Ectodermal cell (in vitro differentiated cells): ENCODE measurements around the gene SARDH.

Experiments
- H3K27ac ChIP-seq: 2 replicates; pipeline ENCODE4 v1.7.0; 2013; ENCODE audit warnings: mild to moderate bottlenecking, low read depth, low read length; ENCODE audit not compliant: insufficient read depth, poor library complexity, severe bottlenecking
- H3K27me3 ChIP-seq: 2 replicates; pipeline ENCODE4 v1.7.0; 2013; ENCODE audit warnings: mild to moderate bottlenecking, low read length; ENCODE audit not compliant: insufficient read depth, control insufficient read depth, poor library complexity, severe bottlenecking
- H3K36me3 ChIP-seq: one replicate; pipeline ENCODE4 v1.7.0; 2013; ENCODE audit warnings: low read length; ENCODE audit not compliant: control insufficient read depth, insufficient read depth
- H3K4me1 ChIP-seq: one replicate; pipeline ENCODE4 v1.7.0; 2013; ENCODE audit warnings: low read length; ENCODE audit not compliant: control insufficient read depth, insufficient read depth
- H3K4me3 ChIP-seq: 2 replicates; pipeline ENCODE4 v1.7.0; 2013; ENCODE audit warnings: low read depth, low read length, control low read depth; ENCODE audit not compliant: insufficient read depth
- H3K9me3 ChIP-seq: 2 replicates; pipeline ENCODE4 v1.7.0; 2013; ENCODE audit warnings: mild to moderate bottlenecking, low read length, moderate library complexity; ENCODE audit not compliant: control insufficient read depth
- WGBS, 2 experiments: methylation state at CpG; one replicate each; pipeline ENCODE4 v1.1.7; 2013; ENCODE audit warnings: missing lambda C conversion rate in 2 of 2; 5-methylcytosine and 5-hydroxymethylcytosine counted together

Gene SARDH

GRCh38 chr9:133725886-133726285 is 12.3 kb downstream of the SARDH start:
- Histone ChIP-seq H3K27me3 (no peaks in the 10 kb centered on the region), H3K4me1 (no peaks in the 10 kb centered on the region), H3K9me3 (no peaks in the 10 kb centered on the region), H3K4me3 (no peak overlapping the region), H3K36me3 (no peaks in the 10 kb centered on the region), H3K27ac (no peak overlapping the region)
- 86% methylated on average over 7 of the region's 7 CpGs for WGBS, 2 experiments

DNA sequence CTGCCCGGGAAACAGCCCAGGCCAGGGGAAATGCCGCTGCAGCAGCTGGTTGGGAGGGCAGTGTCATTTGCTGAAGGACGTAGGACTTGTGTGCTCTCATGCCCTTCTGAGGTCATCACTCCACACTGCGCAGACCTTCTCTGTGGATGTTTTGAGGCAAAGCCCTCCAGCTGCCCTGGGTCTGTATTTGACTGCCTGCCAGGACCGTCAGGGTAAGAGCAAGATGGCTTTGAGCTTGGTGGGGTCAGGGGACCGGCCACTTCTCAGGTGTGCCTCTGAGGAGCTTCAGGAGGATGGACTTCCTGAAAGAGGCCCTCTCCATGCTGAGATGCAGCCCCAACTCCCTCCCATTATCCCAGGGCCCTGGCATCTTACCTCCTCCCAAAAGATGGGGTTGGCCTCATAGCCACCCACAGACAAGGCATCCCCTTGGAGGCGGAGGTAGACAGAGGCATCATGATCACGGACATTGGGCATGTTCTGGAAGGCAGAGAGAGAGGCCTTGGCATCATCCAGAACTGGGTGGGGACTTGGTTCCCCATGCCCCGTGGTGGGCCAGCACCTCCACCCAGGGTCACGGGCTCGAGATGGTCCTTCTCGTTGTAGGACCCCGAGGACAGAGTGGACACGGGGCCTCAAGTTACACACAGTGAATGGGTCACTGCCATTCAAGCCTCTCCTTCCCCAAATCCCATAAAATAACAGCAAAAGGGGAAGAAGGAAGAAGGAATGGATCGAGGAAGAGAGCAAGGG is 19.4 kb downstream of the SARDH start:
- H3K27ac ChIP-seq: no peak overlapping the region
- no peaks in the 10 kb centered on the region for H3K27me3 ChIP-seq
- H3K36me3 ChIP-seq: no peaks in the 10 kb centered on the region
- no peak overlapping the region for H3K4me3 ChIP-seq
- H3K9me3 ChIP-seq: no peaks in the 10 kb centered on the region
- H3K4me1 ChIP-seq: peaks cover 12% of the 10 kb centered on the region
- 92 to 93% methylated on average over 15 of the region's 15 CpGs for WGBS, 2 experiments

GRCh38 chr9:133717113-133718031 is 20.8 kb downstream of the SARDH start:
- no peaks in the 10 kb centered on the region for H3K9me3 ChIP-seq
- H3K27me3 ChIP-seq: no peaks in the 10 kb centered on the region
- H3K27ac ChIP-seq: no peak overlapping the region
- H3K4me1 ChIP-seq: peaks cover 18% of the 10 kb centered on the region
- no peaks in the 10 kb centered on the region for H3K36me3 ChIP-seq
- no peak overlapping the region for H3K4me3 ChIP-seq
- 94 to 95% methylated on average over 20 of the region's 20 CpGs for WGBS, 2 experiments

DNA sequence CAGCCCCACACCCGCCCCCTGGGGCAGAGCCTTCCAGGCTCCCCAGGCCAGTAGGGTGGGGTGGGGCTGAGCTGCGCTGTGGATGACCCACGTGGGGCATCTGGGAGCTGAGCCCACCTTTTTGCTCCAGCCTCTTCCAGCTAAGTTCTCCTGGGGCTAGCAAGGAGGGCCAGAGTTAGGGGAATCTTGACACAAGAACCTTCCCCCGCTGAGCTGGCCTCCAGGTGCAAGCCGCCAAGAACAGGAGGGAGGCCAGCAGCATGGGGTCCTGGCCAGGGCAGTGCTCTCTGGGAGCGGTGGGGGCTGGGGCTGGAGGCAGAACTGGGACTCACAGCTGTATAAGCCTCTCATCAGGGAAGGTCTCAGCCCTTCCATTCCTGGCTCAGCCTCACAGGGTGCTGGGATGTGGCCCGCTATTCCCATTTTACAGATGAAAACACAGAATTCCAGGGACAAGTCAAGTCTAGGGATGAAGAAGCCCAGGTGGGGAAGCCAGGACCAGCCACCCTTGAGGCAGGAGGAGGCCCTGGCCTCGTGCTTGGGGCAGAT is 21.5 kb downstream of the SARDH start:
- Histone ChIP-seq H3K4me3 (no peak overlapping the region), H3K36me3 (no peaks in the 10 kb centered on the region), H3K9me3 (no peaks in the 10 kb centered on the region), H3K27me3 (no peaks in the 10 kb centered on the region), H3K4me1 (peaks cover 18% of the 10 kb centered on the region), H3K27ac (no peak overlapping the region)
- WGBS, 2 experiments: 79 to 80% methylated on average over 8 of the region's 8 CpGs

DNA sequence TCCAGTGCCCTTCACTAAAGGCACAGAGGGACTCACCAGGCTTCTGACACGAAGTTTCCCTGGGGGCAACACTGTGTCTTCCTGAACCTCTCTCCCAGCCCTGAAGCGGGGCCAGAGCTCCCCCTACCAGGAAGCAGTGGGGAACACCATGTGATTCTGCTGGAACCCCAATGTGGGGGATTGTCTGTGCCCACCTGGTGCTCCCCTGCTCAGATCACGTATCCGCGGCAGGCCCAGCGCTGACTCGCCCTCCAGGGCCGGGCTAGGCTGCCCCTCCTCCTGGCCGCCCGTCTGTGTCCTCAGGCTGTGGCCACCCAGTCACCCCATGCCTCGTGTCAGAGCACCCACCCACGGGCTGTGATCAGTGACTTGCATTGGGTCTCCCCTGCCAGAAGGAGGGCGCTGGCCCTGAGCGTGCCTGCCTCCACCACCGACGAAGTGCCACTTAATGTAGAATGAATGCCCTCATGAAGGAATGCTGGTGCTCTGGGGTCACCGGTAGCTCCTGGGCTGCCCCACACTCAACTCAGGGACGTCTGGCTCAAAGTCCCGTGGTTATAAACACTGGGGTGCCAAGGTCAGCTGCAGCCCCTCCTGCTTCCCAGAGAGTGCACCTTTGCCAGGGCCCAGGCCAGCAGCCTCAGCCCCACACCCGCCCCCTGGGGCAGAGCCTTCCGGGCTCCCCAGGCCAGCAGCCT is 22.1 kb downstream of the SARDH start:
- H3K27ac ChIP-seq: no peak overlapping the region
- WGBS, 2 experiments: 81% methylated on average over 21 of the region's 21 CpGs

DNA sequence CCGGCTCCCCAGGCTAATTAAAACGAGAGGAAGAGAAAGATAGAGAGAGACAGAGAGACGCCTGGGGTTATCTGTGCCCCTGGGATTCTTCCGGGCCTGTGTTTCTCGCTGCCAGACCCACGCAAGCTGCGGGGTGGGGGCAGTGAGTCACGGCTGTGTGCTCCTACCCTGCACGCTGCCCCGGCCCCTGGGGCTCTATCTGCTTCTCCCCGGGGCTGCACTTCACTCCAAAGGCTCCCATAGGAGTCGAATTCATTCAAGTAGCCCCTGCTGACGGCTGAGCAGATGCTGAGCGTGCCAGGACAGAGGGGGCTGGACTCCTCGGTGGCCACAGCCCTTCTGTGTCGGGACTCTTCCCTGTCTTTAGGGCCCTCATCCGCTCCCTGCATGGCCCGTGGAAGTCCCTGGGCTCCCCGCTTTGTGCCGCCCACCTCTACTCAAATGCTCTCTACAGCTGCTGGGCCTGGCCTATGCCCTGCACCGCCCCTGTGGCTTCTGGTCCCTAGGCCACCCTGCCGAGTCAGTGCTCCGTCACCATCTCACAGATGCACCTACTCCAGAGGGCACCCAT is 22.8 kb downstream of the SARDH start:
- H3K4me3 ChIP-seq: no peak overlapping the region

More for the DNA sequence above, 22.1 kb downstream of the SARDH start:
- Histone ChIP-seq H3K4me1 (peaks cover 18% of the 10 kb centered on the region), H3K9me3 (no peaks in the 10 kb centered on the region), H3K36me3 (no peaks in the 10 kb centered on the region), H3K27me3 (no peaks in the 10 kb centered on the region), H3K4me3 (no peak overlapping the region)

GRCh38 chr9:133714606-133715294 is 23.4 kb downstream of the SARDH start:
- Histone ChIP-seq H3K4me1 (peaks cover 18% of the 10 kb centered on the region), H3K4me3 (no peak overlapping the region), H3K27me3 (no peaks in the 10 kb centered on the region), H3K9me3 (no peaks in the 10 kb centered on the region), H3K36me3 (no peaks in the 10 kb centered on the region), H3K27ac (no peak overlapping the region)
- 89% methylated on average over 15 of the region's 15 CpGs for WGBS, 2 experiments

More for the DNA sequence above, 22.8 kb downstream of the SARDH start:
- Histone ChIP-seq H3K36me3 (no peaks in the 10 kb centered on the region), H3K4me1 (peaks cover 18% of the 10 kb centered on the region), H3K27ac (no peak overlapping the region), H3K9me3 (no peaks in the 10 kb centered on the region), H3K27me3 (no peaks in the 10 kb centered on the region)
- 79 to 81% methylated on average over 23 of the region's 23 CpGs for WGBS, 2 experiments

DNA sequence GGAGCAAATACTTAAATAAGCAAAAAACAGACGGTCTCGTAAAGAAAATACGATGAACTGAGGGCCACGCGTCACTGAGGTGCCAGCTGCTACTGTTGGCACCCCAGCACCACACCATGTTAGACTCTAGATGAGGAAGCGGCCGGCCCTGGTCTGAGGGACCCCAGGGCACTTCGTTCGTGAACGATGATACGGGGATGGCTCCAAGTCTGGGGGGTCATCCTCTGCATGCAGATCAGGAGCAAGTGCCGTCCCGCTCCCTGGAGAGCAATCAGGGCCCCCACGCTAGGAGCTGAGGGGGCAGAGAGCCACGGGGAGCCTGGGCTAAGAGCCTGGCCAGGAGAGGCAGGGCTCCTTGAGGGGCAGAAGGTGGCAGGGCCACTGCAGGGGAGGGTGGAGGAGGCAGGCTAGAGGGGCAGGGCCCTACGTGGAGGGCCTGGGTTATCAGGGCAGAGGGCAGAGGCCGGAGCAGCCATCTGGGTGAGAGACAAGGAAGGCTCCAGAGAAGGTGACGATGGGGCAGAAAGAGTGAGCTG is 24.1 kb downstream of the SARDH start:
- H3K4me3 ChIP-seq: no peak overlapping the region
- H3K27me3 ChIP-seq: no peaks in the 10 kb centered on the region
- 91 to 92% methylated on average over 18 of the region's 18 CpGs for WGBS, 2 experiments
- peaks cover 18% of the 10 kb centered on the region for H3K4me1 ChIP-seq
- H3K9me3 ChIP-seq: no peaks in the 10 kb centered on the region
- H3K27ac ChIP-seq: no peak overlapping the region
- no peaks in the 10 kb centered on the region for H3K36me3 ChIP-seq
